ENCODE measurements around the gene CFAP44.

The CFAP44 gene

GRCh38 chr3:113454630-113455029 is 13.3 kb upstream of the CFAP44 start:
- no peak overlapping the region for H3K4me3 ChIP-seq (ENCODE audit: low read depth, low read length)
- no peak for TF ChIP-seq CTCF (IDR thresholded peaks at IDR 0.05; ENCODE audit: borderline replicate concordance, insufficient read depth, low read depth, low read length)

- TF ChIP-seq CTCF (IDR thresholded peaks at IDR 0.05; ENCODE audit: borderline replicate concordance, insufficient read depth, low read depth, low read length), result no peak
- no peak overlapping the region for H3K4me3 ChIP-seq (ENCODE audit: low read depth, low read length)
These were observed 12.8 kb upstream of the CFAP44 start for GRCh38 chr3:113454057-113454456.

GRCh38 chr3:113450911-113451310 is 9.6 kb upstream of the CFAP44 start:
- TF ChIP-seq CTCF (IDR thresholded peaks at IDR 0.05; ENCODE audit: borderline replicate concordance, insufficient read depth, low read depth, low read length), result no peak
- no peak overlapping the region for H3K4me3 ChIP-seq (ENCODE audit: low read depth, low read length)

- H3K4me3 ChIP-seq (ENCODE audit: low read depth, low read length), result no peak overlapping the region
- no peak for TF ChIP-seq CTCF (IDR thresholded peaks at IDR 0.05; ENCODE audit: borderline replicate concordance, insufficient read depth, low read depth, low read length)
These were observed 1.7 kb downstream of the CFAP44 start for GRCh38 chr3:113439606-113440005.

GRCh38 chr3:113438224-113438623 is 3.1 kb downstream of the CFAP44 start:
- TF ChIP-seq CTCF (IDR thresholded peaks at IDR 0.05; ENCODE audit: borderline replicate concordance, insufficient read depth, low read depth, low read length), result no peak
- H3K4me3 ChIP-seq (ENCODE audit: low read depth, low read length), result no peak overlapping the region

- no peak for TF ChIP-seq CTCF (IDR thresholded peaks at IDR 0.05; ENCODE audit: borderline replicate concordance, insufficient read depth, low read depth, low read length)
- H3K4me3 ChIP-seq (ENCODE audit: low read depth, low read length), result no peak overlapping the region
These were observed 3.9 kb downstream of the CFAP44 start for GRCh38 chr3:113437411-113437810.

GRCh38 chr3:113436809-113437208 is 4.5 kb downstream of the CFAP44 start:
- TF ChIP-seq CTCF (IDR thresholded peaks at IDR 0.05; ENCODE audit: borderline replicate concordance, insufficient read depth, low read depth, low read length), result no peak
- H3K4me3 ChIP-seq (ENCODE audit: low read depth, low read length), result no peak overlapping the region
